Spleen (tissue), 11 donors: ENCODE data around the gene TM9SF2. TPM values are rescaled to one million over a fixed set of nuclear protein-coding genes. Genes with fewer than 3 reads are reported as not detected.

ENCODE experiments used
- DNase-seq: peaks from one replicate; pipeline ENCODE4 v3.0.0-alpha.2; 2020
- H3K27ac ChIP-seq, 8 donors: fragments of 200-600 bp; sonication (generic) in 7 of 8; 1 replicate in 4 of 8; 2 replicates in 4 of 8; pipeline versions ENCODE4 v1.5.0 to v1.8.0; 2016 to 2021; ENCODE audit warnings: inconsistent platforms in 4 of 8, mild to moderate bottlenecking in 4 of 8, moderate library complexity in 1 of 8
- H3K27me3 ChIP-seq, 7 donors: fragments of 200-600 bp; sonication (generic) in 6 of 7; replicated peaks in 1 of 7; 1 replicate in 4 of 7; 2 replicates in 3 of 7; pipeline versions ENCODE4 v1.5.0 to v1.8.0; 2016 to 2021; ENCODE audit warnings: inconsistent platforms in 3 of 7, mild to moderate bottlenecking in 1 of 7
- H3K36me3 ChIP-seq, 6 donors: fragments of 200-600 bp; sonication (generic) in 5 of 6; 1 replicate in 4 of 6; 2 replicates in 2 of 6; pipeline versions ENCODE4 v1.5.0 to v1.8.0; 2016 to 2021; ENCODE audit warnings: inconsistent platforms in 2 of 6
- H3K4me1 ChIP-seq, 6 donors: fragments of 200-600 bp; sonication (generic) in 5 of 6; 1 replicate in 3 of 6; 2 replicates in 3 of 6; pipeline versions ENCODE4 v1.5.0 to v1.8.0; 2016 to 2021; ENCODE audit warnings: inconsistent platforms in 3 of 6
- H3K4me3 ChIP-seq, 8 donors: fragments of 200-600 bp; sonication (generic) in 7 of 8; 1 replicate in 4 of 8; 2 replicates in 4 of 8; pipeline versions ENCODE4 v1.5.0 to v1.8.0; 2016 to 2021; ENCODE audit warnings: inconsistent platforms in 4 of 8, mild to moderate bottlenecking in 4 of 8, moderate library complexity in 2 of 8
- H3K9me3 ChIP-seq, 8 donors: fragments of 200-600 bp; sonication (generic) in 7 of 8; 1 replicate in 4 of 8; 2 replicates in 4 of 8; pipeline versions ENCODE4 v1.5.0 to v1.8.0; 2016 to 2021; ENCODE audit warnings: inconsistent platforms in 4 of 8
- POLR2A ChIP-seq, 3 donors: fragments of 450-650 bp; IDR thresholded peaks; one replicate each; pipeline ENCODE4 v1.5.1; 2017; ENCODE audit warnings: antibody characterized with exemption in 3 of 3, mild to moderate bottlenecking in 1 of 3
- POLR2AphosphoS5 ChIP-seq, 3 donors: sonication (generic); formaldehyde crosslinking; IDR thresholded peaks; one replicate each; pipeline ENCODE4 v1.5.1; 2017; ENCODE audit warnings: antibody characterized with exemption in 3 of 3
- WGBS, 5 donors: extraction: QIAGEN DNeasy Blood & Tissue Kit in 3 of 5; methylation state at CpG; one replicate each; pipeline versions ENCODE4 v1.1.5 to v1.1.7; 2013 to 2018; 5-methylcytosine and 5-hydroxymethylcytosine counted together
- intact Hi-C: fragments of 100-400 bp; cut with DNase I; formaldehyde crosslinking; loops from one replicate; pipeline ENCODE4 v1.15.0; 2023; ENCODE audit warnings: low total_unique reads
- polyA plus RNA-seq, 3 donors: library from polyadenylated mRNA; stranded (reverse); fragments of 200-250 nt; gene quantifications; one replicate each; pipeline ENCODE4 v1.2.1, GENCODE V29; 2013
- total RNA-seq, 7 donors: library from RNA; depleted of rRNA in 3 of 7; stranded (reverse); fragments of >200 nt in 3 of 7; fragmentation: NEBNext Ultra II Directional in 4 of 7; extraction: Animal tissue kit (Norgen Biotek cat#: 25700) in 4 of 7; gene quantifications; one replicate each; pipeline versions ENCODE4 v1.1.0 to v1.2.1, GENCODE V29; 2016 to 2021
- TF ChIP-seq, protein P1 (sequence below), 11 experiments: fragments of 200-600 bp in 7 of 11; fragments of 450-650 bp in 4 of 11; sonication (generic) in 4 of 11; IDR thresholded peaks in 8 of 11; conservative IDR thresholded peaks in 3 of 11; 1 replicate in 7 of 11; 2 replicates in 4 of 11; pipeline versions ENCODE4 v1.4.0 to v1.8.0; 2016 to 2021; ENCODE audit warnings: antibody characterized with exemption in 11 of 11, inconsistent platforms in 4 of 11, mild to moderate bottlenecking in 1 of 11
- donor health status: healthy with polysubstance abuse.
- donor health status: DM: no; HTN: no; CAD: no; lungs with moderate emphysema.
- donor health status: DM: no; HTN: no; CAD: no.
- donor health status: Bipolar disorder and iron deficiency.
- donor health status: healthy.
- donor health status: DM: no; HTN: no; CAD: no.
- donor health status: DM: yes; HTN: yes; CAD: no.

TM9SF2 gene
- total and polyA plus RNA-seq, 10 donors = 28.8 to 134 (median 93.7) TPM

DNA sequence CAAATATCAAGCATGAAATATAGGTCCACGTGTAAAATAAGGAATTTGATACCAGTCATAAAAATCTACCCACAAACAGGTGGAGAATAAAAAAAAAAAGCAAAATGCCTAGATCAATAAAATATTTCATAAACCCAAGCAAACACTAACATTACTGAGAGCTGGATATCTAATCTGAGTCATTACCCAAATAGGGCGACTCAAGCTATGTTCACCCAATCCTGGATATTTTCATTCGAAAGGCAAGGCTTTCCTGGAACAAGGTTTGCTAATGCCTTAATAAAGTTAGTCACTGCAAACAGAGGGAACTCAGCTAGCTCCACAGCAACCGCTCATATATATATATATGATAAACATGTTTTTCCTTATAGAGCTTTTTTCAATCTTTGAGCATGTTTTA is 33.5 kb upstream of the TM9SF2 start:
- Histone ChIP-seq H3K4me1 (peaks cover 3 to 21% (median 16%) of the 10 kb centered on the region in 6 donors), H3K4me3 (no peak overlapping the region), H3K27me3 (no peaks in the 10 kb centered on the region), H3K9me3 (no peaks in the 10 kb centered on the region), H3K27ac (no peak overlapping the region), H3K36me3 (no peaks in the 10 kb centered on the region)
- WGBS, 5 donors = 81 to 91% (median 89%) methylated on average over 4 of the region's 4 CpGs
- intact Hi-C loops = no loop called here
- DNase-seq = no peak
- TF ChIP-seq, protein P1, sequence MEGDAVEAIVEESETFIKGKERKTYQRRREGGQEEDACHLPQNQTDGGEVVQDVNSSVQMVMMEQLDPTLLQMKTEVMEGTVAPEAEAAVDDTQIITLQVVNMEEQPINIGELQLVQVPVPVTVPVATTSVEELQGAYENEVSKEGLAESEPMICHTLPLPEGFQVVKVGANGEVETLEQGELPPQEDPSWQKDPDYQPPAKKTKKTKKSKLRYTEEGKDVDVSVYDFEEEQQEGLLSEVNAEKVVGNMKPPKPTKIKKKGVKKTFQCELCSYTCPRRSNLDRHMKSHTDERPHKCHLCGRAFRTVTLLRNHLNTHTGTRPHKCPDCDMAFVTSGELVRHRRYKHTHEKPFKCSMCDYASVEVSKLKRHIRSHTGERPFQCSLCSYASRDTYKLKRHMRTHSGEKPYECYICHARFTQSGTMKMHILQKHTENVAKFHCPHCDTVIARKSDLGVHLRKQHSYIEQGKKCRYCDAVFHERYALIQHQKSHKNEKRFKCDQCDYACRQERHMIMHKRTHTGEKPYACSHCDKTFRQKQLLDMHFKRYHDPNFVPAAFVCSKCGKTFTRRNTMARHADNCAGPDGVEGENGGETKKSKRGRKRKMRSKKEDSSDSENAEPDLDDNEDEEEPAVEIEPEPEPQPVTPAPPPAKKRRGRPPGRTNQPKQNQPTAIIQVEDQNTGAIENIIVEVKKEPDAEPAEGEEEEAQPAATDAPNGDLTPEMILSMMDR (IDR thresholded peaks at IDR 0.05 in 8 of 11, conservative IDR thresholded peaks at IDR 0.05 in 3 of 11) = no peak
- TF ChIP-seq POLR2AphosphoS5 (IDR thresholded peaks at IDR 0.05) (no peak), POLR2A (IDR thresholded peaks at IDR 0.05) (no peak)

DNA sequence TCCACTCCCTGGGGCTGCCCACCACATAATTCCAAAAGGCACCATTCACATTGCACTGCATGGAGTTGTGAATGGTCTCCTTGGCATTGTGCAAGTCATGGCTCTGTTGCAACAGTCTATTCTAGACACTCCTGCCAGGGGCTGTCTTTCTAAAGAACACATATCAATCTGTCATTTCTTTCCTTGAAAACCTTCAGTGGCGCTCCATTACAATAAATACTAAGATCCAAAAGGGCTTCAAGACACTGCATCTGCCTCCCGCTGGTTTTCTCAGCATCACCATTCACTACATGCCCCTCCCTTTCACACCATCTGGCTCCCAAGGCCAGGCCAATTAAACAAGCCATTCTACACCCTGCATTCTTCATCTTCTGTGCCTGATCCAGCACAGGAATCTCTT is 32.2 kb upstream of the TM9SF2 start:
- TF ChIP-seq POLR2AphosphoS5 (IDR thresholded peaks at IDR 0.05) = no peak
- TF ChIP-seq, protein P1 (IDR thresholded peaks at IDR 0.05 in 8 of 11, conservative IDR thresholded peaks at IDR 0.05 in 3 of 11) = no peak
- no peak for TF ChIP-seq POLR2A (IDR thresholded peaks at IDR 0.05)
- intact Hi-C loops = no loop called here
- WGBS, 5 donors = 61 to 74% (median 63%) methylated on average over 2 of the region's 2 CpGs
- peaks cover 3 to 15% (median 12%) of the 10 kb centered on the region in 6 donors for H3K4me1 ChIP-seq
- no peaks in the 10 kb centered on the region for H3K27me3 ChIP-seq
- no peaks in the 10 kb centered on the region for H3K36me3 ChIP-seq
- no peak for DNase-seq
- H3K4me3 ChIP-seq = no peak overlapping the region
- H3K27ac ChIP-seq = no peak overlapping the region
- no peaks in the 10 kb centered on the region for H3K9me3 ChIP-seq

DNA sequence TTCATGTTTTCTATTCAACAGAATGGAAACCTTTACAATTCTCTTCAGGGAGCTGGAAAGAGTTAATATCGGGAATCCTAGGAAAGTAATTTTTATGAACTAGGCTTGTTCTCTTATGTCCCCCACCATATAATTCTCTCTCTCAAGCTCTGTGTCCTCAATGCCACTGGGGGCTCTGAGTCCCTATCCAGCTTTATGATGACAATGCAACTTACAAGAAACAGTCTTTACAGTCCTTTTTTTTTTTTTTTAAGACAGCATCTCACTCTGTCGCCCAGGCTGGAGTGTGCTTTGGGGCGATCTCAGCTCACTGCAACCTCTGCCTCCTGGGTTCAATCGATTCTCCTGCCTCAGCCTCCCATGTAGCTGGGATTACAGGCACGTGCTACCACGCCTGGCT is 31.2 kb upstream of the TM9SF2 start:
- no peak overlapping the region for H3K4me3 ChIP-seq
- intact Hi-C loops = no loop called here
- H3K4me1 ChIP-seq = peaks cover 0 to 5% (median 2%) of the 10 kb centered on the region in 6 donors
- H3K27me3 ChIP-seq = no peaks in the 10 kb centered on the region
- H3K9me3 ChIP-seq = no peaks in the 10 kb centered on the region
- TF ChIP-seq POLR2A (IDR thresholded peaks at IDR 0.05) = no peak
- TF ChIP-seq, protein P1 (IDR thresholded peaks at IDR 0.05 in 8 of 11, conservative IDR thresholded peaks at IDR 0.05 in 3 of 11) = no peak
- TF ChIP-seq POLR2AphosphoS5 (IDR thresholded peaks at IDR 0.05) = no peak
- H3K36me3 ChIP-seq = no peaks in the 10 kb centered on the region
- DNase-seq = no peak
- 75 to 94% (median 87%) methylated on average over 6 of the region's 6 CpGs for WGBS, 5 donors
- H3K27ac ChIP-seq = no peak overlapping the region

DNA sequence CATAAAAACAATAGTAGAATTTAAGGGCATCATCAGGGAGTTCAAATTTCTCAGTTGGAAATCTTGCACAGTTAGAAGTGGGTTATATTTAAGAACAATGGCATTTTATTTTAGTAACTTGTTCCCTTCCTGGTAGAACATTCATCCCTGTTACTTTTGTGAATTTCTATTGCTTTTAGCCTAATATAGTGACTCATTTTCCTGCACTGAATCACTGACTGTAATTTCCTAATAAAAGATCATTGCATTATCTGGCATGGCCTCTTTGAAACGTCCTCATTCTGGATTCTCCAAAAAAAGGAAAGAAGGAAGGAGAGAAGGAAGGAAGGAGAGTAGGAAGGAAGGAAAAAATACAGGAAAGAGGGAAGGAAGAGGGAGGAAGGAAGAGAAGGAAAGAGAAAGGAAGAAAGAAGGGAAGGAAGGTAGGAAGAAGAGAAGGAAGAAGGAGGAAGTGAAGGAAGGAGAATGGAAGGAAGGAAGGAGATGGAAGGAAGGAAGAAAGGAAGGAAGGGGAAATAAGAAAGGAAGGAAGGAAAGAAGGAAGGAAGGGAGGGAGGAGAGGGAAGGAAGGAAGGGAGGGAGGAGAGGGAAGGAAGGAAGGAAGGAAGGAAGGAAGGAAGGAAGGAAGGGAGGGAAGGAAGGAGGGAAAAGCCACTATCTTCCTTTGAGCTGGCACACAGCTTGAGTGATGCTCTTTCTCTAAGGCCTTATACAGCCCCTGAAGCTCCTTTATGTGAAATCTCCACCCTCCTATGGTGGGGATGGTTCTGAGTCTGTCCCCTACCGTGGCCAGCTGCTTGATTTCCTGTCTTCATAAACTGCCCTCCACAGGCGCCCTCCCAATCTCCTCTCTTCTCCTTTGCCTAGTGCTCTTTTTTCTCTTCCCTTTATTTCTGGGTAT is 29.8 kb upstream of the TM9SF2 start:
- no peaks in the 10 kb centered on the region for H3K27me3 ChIP-seq
- H3K36me3 ChIP-seq = no peaks in the 10 kb centered on the region
- H3K9me3 ChIP-seq = no peaks in the 10 kb centered on the region
- intact Hi-C loops = no loop called here
- H3K4me3 ChIP-seq = no peak overlapping the region
- TF ChIP-seq, protein P1 (IDR thresholded peaks at IDR 0.05 in 8 of 11, conservative IDR thresholded peaks at IDR 0.05 in 3 of 11) = no peak
- no peak for TF ChIP-seq POLR2A (IDR thresholded peaks at IDR 0.05)
- TF ChIP-seq POLR2AphosphoS5 (IDR thresholded peaks at IDR 0.05) = no peak
- DNase-seq = no peak
- no peaks in the 10 kb centered on the region for H3K4me1 ChIP-seq
- 51 to 63% (median 58%) methylated on average over 3 of the region's 3 CpGs for WGBS, 5 donors
- no peak overlapping the region for H3K27ac ChIP-seq
